Measurements from ENCODE around the gene WSCD1. TPM values are rescaled to one million over a fixed set of nuclear protein-coding genes. Genes with fewer than 3 reads are reported as not detected.

WSCD1 gene
- total RNA-seq, 1 experiment from 2014 or later = 0.28 TPM

GRCh38 chr17:6065351-6065750 is 4.8 kb upstream of the WSCD1 start:
- DNase-seq (ENCODE audit: low spot score) = no peak
- ChIA-PET CTCF (no interaction called here), POLR2A (ENCODE audit: low non-redundant PET) (no interaction called here)
- no TSS peak for BruUV-seq (replicated peaks)
- Histone ChIP-seq H3K27ac (ENCODE audit: low read depth, low read length, poor library complexity, severe bottlenecking) (no peak overlapping the region), H3K4me3 (ENCODE audit: low read depth, low read length, poor library complexity, severe bottlenecking) (no peak overlapping the region), H3K27me3 (replicated peaks; ENCODE audit: insufficient read depth, low read depth, low read length, poor library complexity) (peaks cover 87% of the 10 kb centered on the region), H3K36me3 (ENCODE audit: insufficient read depth, low read length, poor library complexity, severe bottlenecking) (no peaks in the 10 kb centered on the region), H3K9me3 (ENCODE audit: low read depth, low read length, poor library complexity, severe bottlenecking) (no peaks in the 10 kb centered on the region), H3K4me1 (ENCODE audit: insufficient read depth, low read length, poor library complexity, severe bottlenecking) (no peaks in the 10 kb centered on the region)
- intact Hi-C loops (cut with micrococcal nuclease; ENCODE audit: unreplicated experiment) = no loop called here
- TF ChIP-seq CTCF (conservative IDR thresholded peaks at IDR 0.05; ENCODE audit: low read depth, low read length) (no peak), EZH2 (IDR thresholded peaks at IDR 0.05; ENCODE audit: borderline replicate concordance, low read depth, low read length, poor library complexity, severe bottlenecking) (no peak)

- ChIA-PET POLR2A (ENCODE audit: low non-redundant PET) (no interaction called here), CTCF (no interaction called here)
- no peak for TF ChIP-seq CTCF (conservative IDR thresholded peaks at IDR 0.05; ENCODE audit: low read depth, low read length)
- TF ChIP-seq EZH2 (IDR thresholded peaks at IDR 0.05; ENCODE audit: borderline replicate concordance, low read depth, low read length, poor library complexity, severe bottlenecking) = no peak
- H3K4me3 ChIP-seq (ENCODE audit: low read depth, low read length, poor library complexity, severe bottlenecking) = no peak overlapping the region
- intact Hi-C loops (cut with micrococcal nuclease; ENCODE audit: unreplicated experiment) = no loop called here
- DNase-seq (ENCODE audit: low spot score) = no peak
- H3K27ac ChIP-seq (ENCODE audit: low read depth, low read length, poor library complexity, severe bottlenecking) = no peak overlapping the region
- H3K36me3 ChIP-seq (ENCODE audit: insufficient read depth, low read length, poor library complexity, severe bottlenecking) = no peaks in the 10 kb centered on the region
- H3K27me3 ChIP-seq (replicated peaks; ENCODE audit: insufficient read depth, low read depth, low read length, poor library complexity) = peaks cover 90% of the 10 kb centered on the region
- H3K4me1 ChIP-seq (ENCODE audit: insufficient read depth, low read length, poor library complexity, severe bottlenecking) = no peaks in the 10 kb centered on the region
- BruUV-seq (replicated peaks) = no TSS peak
- H3K9me3 ChIP-seq (ENCODE audit: low read depth, low read length, poor library complexity, severe bottlenecking) = no peaks in the 10 kb centered on the region
These were observed 3.8 kb upstream of the WSCD1 start for GRCh38 chr17:6066183-6066948.

DNA sequence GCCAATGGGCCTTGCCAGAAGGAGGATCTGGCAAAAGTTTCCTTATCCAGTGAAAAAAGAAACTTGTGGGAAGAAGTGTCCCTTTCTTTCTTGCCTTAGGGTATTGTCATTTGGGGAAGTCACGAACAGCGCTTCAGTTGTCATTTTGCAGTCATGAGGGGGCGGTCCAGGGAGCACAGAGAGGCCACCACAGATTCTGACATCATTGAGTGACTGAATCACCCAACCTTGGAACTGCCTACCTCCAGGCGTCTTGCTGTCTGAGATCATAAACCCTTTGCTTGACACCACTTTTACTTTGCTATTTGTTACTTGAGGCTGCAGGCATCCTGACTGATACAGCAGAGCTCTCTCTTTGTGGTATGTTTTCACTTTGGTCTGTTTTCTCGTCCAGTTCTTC is 3.1 kb upstream of the WSCD1 start:
- ChIA-PET POLR2A (ENCODE audit: low non-redundant PET) (no interaction called here), CTCF (no interaction called here)
- Histone ChIP-seq H3K27me3 (replicated peaks; ENCODE audit: insufficient read depth, low read depth, low read length, poor library complexity) (peaks cover 92% of the 10 kb centered on the region), H3K36me3 (ENCODE audit: insufficient read depth, low read length, poor library complexity, severe bottlenecking) (no peaks in the 10 kb centered on the region), H3K4me3 (ENCODE audit: low read depth, low read length, poor library complexity, severe bottlenecking) (no peak overlapping the region), H3K4me1 (ENCODE audit: insufficient read depth, low read length, poor library complexity, severe bottlenecking) (no peaks in the 10 kb centered on the region), H3K9me3 (ENCODE audit: low read depth, low read length, poor library complexity, severe bottlenecking) (no peaks in the 10 kb centered on the region), H3K27ac (ENCODE audit: low read depth, low read length, poor library complexity, severe bottlenecking) (no peak overlapping the region)
- intact Hi-C loops (cut with micrococcal nuclease; ENCODE audit: unreplicated experiment) = no loop called here
- DNase-seq (ENCODE audit: low spot score) = no peak
- no peak for TF ChIP-seq CTCF (conservative IDR thresholded peaks at IDR 0.05; ENCODE audit: low read depth, low read length)
- TF ChIP-seq EZH2 (IDR thresholded peaks at IDR 0.05; ENCODE audit: borderline replicate concordance, low read depth, low read length, poor library complexity, severe bottlenecking) = no peak
- BruUV-seq (replicated peaks) = no TSS peak
